ENCODE data around the gene MYLK4.

- TF ChIP-seq TAF1 (IDR thresholded peaks at IDR 0.05; ENCODE audit: borderline replicate concordance, low read depth, low read length) (no peak), POLR2A (IDR thresholded peaks at IDR 0.05; ENCODE audit: low read depth, low read length) (no peak)
These were observed 33.6 kb downstream of the MYLK4 start for GRCh38 chr6:2716936-2717700.

Measured in GM12892 (cell line).